Measurements from ENCODE around the gene ELK4. TPM values are rescaled to one million over a fixed set of nuclear protein-coding genes. Genes with fewer than 3 reads are reported as not detected.

The ELK4 gene
- total and polyA plus RNA-seq, 2 of the 4 experiments (the other 2 are of a cell fraction), result 4.6 to 11.3 TPM

- Histone ChIP-seq H3K23ac (ENCODE audit: low read depth, low read length) (peak overlapping the region; percentile 76; the same call in 1 of the 2 replicates), H2AK5ac (ENCODE audit: low read depth, low read length) (no peak overlapping the region), H3K27ac (ENCODE audit: insufficient read depth, low read length) (no peak overlapping the region), H3K9ac (ENCODE audit: low read depth, low read length) (no peak overlapping the region), H2AFZ (replicated peaks; ENCODE audit: low read length, poor library complexity) (no peak overlapping the region), H3K4me2 (ENCODE audit: low read depth, low read length) (no peak overlapping the region), H4K5ac (ENCODE audit: low read depth, low read length) (no peak overlapping the region), H2BK15ac (ENCODE audit: low read depth, low read length) (0 out of 3 replicates have a peak overlapping the region, but pooled peaks have one; percentile 56), H3K9me3 (ENCODE audit: control insufficient read depth, insufficient read depth, low read length) (no peaks in the 10 kb centered on the region), H3K4me1 (ENCODE audit: control insufficient read depth, insufficient read depth, low read length) (peaks cover 4% of the 10 kb centered on the region), H3K4ac (ENCODE audit: low read depth, low read length) (no peak overlapping the region), H4K8ac (ENCODE audit: low read depth in 2 of 2, low read length in 2 of 2) (0 out of 4 replicates have a peak overlapping the region, but pooled peaks of 1 of the 2 experiments have one; percentile 25), H2BK120ac (ENCODE audit: low read depth, low read length) (no peak overlapping the region), H4K91ac (ENCODE audit: insufficient read depth, low read depth, low read length) (no peak overlapping the region), H3K79me1 (ENCODE audit: low read depth in 1 of 2, low read length in 2 of 2) (peaks cover 0 to 20% of the 10 kb centered on the region in 2 experiments; a peak in 2 of 4 replicates), H3K4me3 (ENCODE audit: insufficient read depth, low read depth, low read length) (no peak overlapping the region), H2AK9ac (replicated peaks; ENCODE audit: low read depth, low read length, poor library complexity) (no peak overlapping the region), H3K9me1 (ENCODE audit: insufficient read depth, low read length) (peaks cover 4% of the 10 kb centered on the region; the same call in 1 of the 2 replicates), H3K36me3 (ENCODE audit: control insufficient read depth, insufficient read depth, low read length) (no peaks in the 10 kb centered on the region), H3K56ac (ENCODE audit: extremely low read depth, insufficient read depth, low read length) (no peak overlapping the region), H3K27me3 (ENCODE audit: control insufficient read depth, insufficient read depth, low read length) (no peaks in the 10 kb centered on the region), H2BK5ac (ENCODE audit: low read depth, low read length, poor library complexity, severe bottlenecking) (no peak overlapping the region), H4K20me1 (ENCODE audit: insufficient read depth, low read length) (peaks cover 5% of the 10 kb centered on the region; the same call in 1 of the 2 replicates), H3K14ac (replicated peaks; ENCODE audit: low read depth, low read length) (peak overlapping the region; percentile 76; the same call in 1 of the 2 replicates), H2BK20ac (ENCODE audit: low read depth, low read length) (peak overlapping the region; percentile 39; the same call in 1 of the 2 replicates), H3K18ac (ENCODE audit: low read depth, low read length) (no peak overlapping the region)
- ChIA-PET CTCF (interaction anchor here (0.7 to 4.4 kb wide), 3 partner anchors 24 to 44 kb away, joined by 5 to 30 read pairs (median 10); no protein-coding TSS in a partner anchor), POLR2A (ENCODE audit: unreplicated experiment) (interaction anchor here (0.5 to 1.3 kb wide), 3 partner anchors 11 to 35 kb away, joined by 3 to 4 read pairs (median 4); no protein-coding TSS in a partner anchor)
- intact Hi-C loops (cut with micrococcal nuclease), result loop anchor here (2.0 kb wide), 1 partner anchor 23 kb away; no protein-coding TSS in a partner anchor
- TF ChIP-seq CEBPB (IDR thresholded peaks at IDR 0.05; ENCODE audit: low read depth, low read length), result peak; percentile 78
- no peak for TF ChIP-seq RCOR1 (IDR thresholded peaks at IDR 0.05; ENCODE audit: insufficient replicate concordance, low read length)
- no peak for ATAC-seq (ENCODE audit: low read depth)
- dilution Hi-C loops (cut with HindIII; ENCODE audit: low sequenced_read_pairs, unreplicated experiment), result no loop called here
- DNase-seq, result peak; percentile 85
- BruUV-seq (replicated peaks), result no TSS peak
- WGBS, 2 experiments (ENCODE audit: extremely low coverage in 2 of 2, insufficient read length in 1 of 2), result no CpG with 5 or more reads among the region's 6 CpGs
- in situ Hi-C loops (cut with MboI; ENCODE audit: low sequenced_read_pairs), result loop anchor here (5.0 kb wide), 1 partner anchor 41 kb away; no protein-coding TSS in a partner anchor
These were observed 1.7 kb upstream of the ELK4 start for GRCh38 chr1:205633421-205633976.
